Loucy (cell line): ENCODE measurements around the gene SLC4A9.
A peak's percentile ranks its signal among the peaks of the same experiment; 100 is the strongest.

Experiments
- H2AFZ ChIP-seq: fragments of 200-600 bp; sonication (generic); 2 replicates; pipeline ENCODE4 v1.6.0; 2016; ENCODE audit warnings: antibody characterized with exemption, mild to moderate bottlenecking, low read length, moderate library complexity
- H3F3A ChIP-seq: fragments of 200-600 bp; 2 replicates; pipeline ENCODE4 v1.6.0; 2016; ENCODE audit warnings: antibody characterized with exemption, low read depth, mild to moderate bottlenecking
- H3K27me3 ChIP-seq: fragments of 200-600 bp; sonication (generic); 2 replicates; pipeline ENCODE4 v1.6.1; 2014; ENCODE audit warnings: low read length, mild to moderate bottlenecking; ENCODE audit not compliant: insufficient read depth, poor library complexity, severe bottlenecking
- H3K36me3 ChIP-seq: fragments of 200-600 bp; sonication (generic); 2 replicates; pipeline ENCODE4 v1.6.1; 2016; ENCODE audit warnings: low read length; ENCODE audit not compliant: insufficient read depth
- H3K4me1 ChIP-seq: fragments of 200-600 bp; sonication (generic); 2 replicates; pipeline ENCODE4 v1.5.1; 2014; ENCODE audit warnings: low read length, mild to moderate bottlenecking; ENCODE audit not compliant: insufficient read depth, poor library complexity, severe bottlenecking
- H3K4me2 ChIP-seq: fragments of 200-600 bp; sonication (generic); 2 replicates; pipeline ENCODE4 v1.6.0; 2014; ENCODE audit warnings: antibody characterized with exemption, low read length, low read depth, mild to moderate bottlenecking; ENCODE audit not compliant: poor library complexity, severe bottlenecking
- H3K4me3 ChIP-seq: fragments of 200-600 bp; sonication (generic); 2 replicates; pipeline ENCODE4 v1.5.1; 2014; ENCODE audit warnings: low read length, mild to moderate bottlenecking, mixed read lengths; ENCODE audit not compliant: poor library complexity, severe bottlenecking
- H3K79me2 ChIP-seq: fragments of 200-600 bp; sonication (generic); 2 replicates; pipeline ENCODE4 v1.6.1; 2014; ENCODE audit warnings: low read length; ENCODE audit not compliant: insufficient read depth
- H3K9ac ChIP-seq: fragments of 200-600 bp; sonication (generic); 2 replicates; pipeline ENCODE4 v1.6.0; 2014; ENCODE audit warnings: mild to moderate bottlenecking, low read depth, low read length, moderate library complexity; ENCODE audit not compliant: poor library complexity, severe bottlenecking
- H3K9me2 ChIP-seq: fragments of 200-600 bp; sonication (generic); replicated peaks from 2 replicates; pipeline ENCODE4 v1.6.1; 2016; ENCODE audit warnings: low read depth, low read length, mixed read lengths
- H3K9me3 ChIP-seq: fragments of 200-600 bp; sonication (generic); 2 replicates; pipeline ENCODE4 v1.6.1; 2014; ENCODE audit warnings: mild to moderate bottlenecking, antibody characterized with exemption, low read length, low read depth; ENCODE audit not compliant: insufficient read depth
- H4K20me1 ChIP-seq: fragments of 200-600 bp; sonication (generic); 2 replicates; pipeline ENCODE4 v1.6.0; 2014; ENCODE audit warnings: antibody characterized with exemption, low read length, mild to moderate bottlenecking; ENCODE audit not compliant: insufficient read depth, poor library complexity, severe bottlenecking
- CTCF ChIP-seq: fragments of 200-600 bp; sonication (generic); conservative IDR thresholded peaks from 2 replicates; pipeline ENCODE4 v1.5.1; 2014; ENCODE audit warnings: mild to moderate bottlenecking, antibody characterized with exemption, low read length
- EZH2phosphoT487 ChIP-seq: fragments of 200-600 bp; IDR thresholded peaks from 2 replicates; pipeline ENCODE4 v1.6.1; 2018; ENCODE audit warnings: antibody characterized with exemption, mild to moderate bottlenecking, moderate library complexity, borderline replicate concordance

Gene SLC4A9

GRCh38 chr5:140346348-140347221, 13.4 kb upstream of the SLC4A9 start, which contains the start of gene HBEGF:
Gene HBEGF, minus strand, starts transcription at chr5:140346603. Its CDS starts 275 bp downstream, at chr5:140346328.
- no peaks in the 10 kb centered on the region for H3K9me3 ChIP-seq
- TF ChIP-seq EZH2phosphoT487 (no peak), CTCF (peak; percentile 51)
- peaks cover 29% of the 10 kb centered on the region for H3K4me1 ChIP-seq
- H3K9ac ChIP-seq = peak within 1 kb of the TSS; percentile 54
- H3K4me2 ChIP-seq = peak within 1 kb of the TSS; percentile 83
- no peaks in the 10 kb centered on the region for H3F3A ChIP-seq
- peak within 1 kb of the TSS; percentile 79 for H3K4me3 ChIP-seq
- no peaks in the 10 kb centered on the region for H3K36me3 ChIP-seq
- peak within 1 kb of the TSS; percentile 97 for H2AFZ ChIP-seq
- no peaks in the 10 kb centered on the region for H3K79me2 ChIP-seq
- H3K27me3 ChIP-seq = peaks cover 11% of the 10 kb centered on the region
- H4K20me1 ChIP-seq = no peaks in the 10 kb centered on the region
- H3K9me2 ChIP-seq = no peaks in the 10 kb centered on the region

GRCh38 chr5:140347360-140347759, 12.6 kb upstream of the SLC4A9 start:
- TF ChIP-seq CTCF = no peak
- TF ChIP-seq EZH2phosphoT487 = no peak
- H3K79me2 ChIP-seq = no peaks in the 10 kb centered on the region
- H4K20me1 ChIP-seq = no peaks in the 10 kb centered on the region
- H3K4me3 ChIP-seq = peak overlapping the region; percentile 79
- H3K36me3 ChIP-seq = no peaks in the 10 kb centered on the region
- peaks cover 11% of the 10 kb centered on the region for H3K27me3 ChIP-seq
- H3K9ac ChIP-seq = peak overlapping the region; percentile 54
- peaks cover 21% of the 10 kb centered on the region for H3K4me1 ChIP-seq
- no peaks in the 10 kb centered on the region for H3K9me2 ChIP-seq
- peak overlapping the region; percentile 97; the same call in 1 of the 2 replicates for H2AFZ ChIP-seq
- H3F3A ChIP-seq = no peaks in the 10 kb centered on the region
- peak overlapping the region; percentile 83 for H3K4me2 ChIP-seq
- H3K9me3 ChIP-seq = no peaks in the 10 kb centered on the region

GRCh38 chr5:140348104-140348503, 11.9 kb upstream of the SLC4A9 start:
- Histone ChIP-seq H3K9me2 (no peaks in the 10 kb centered on the region), H3K9me3 (no peaks in the 10 kb centered on the region), H2AFZ (no peak overlapping the region), H3F3A (no peaks in the 10 kb centered on the region), H3K27me3 (peaks cover 11% of the 10 kb centered on the region), H3K9ac (no peak overlapping the region), H3K79me2 (no peaks in the 10 kb centered on the region), H4K20me1 (no peaks in the 10 kb centered on the region), H3K4me3 (no peak overlapping the region), H3K36me3 (no peaks in the 10 kb centered on the region), H3K4me1 (peaks cover 13% of the 10 kb centered on the region), H3K4me2 (no peak overlapping the region)
- TF ChIP-seq CTCF = no peak
- no peak for TF ChIP-seq EZH2phosphoT487
